H1 (cell line): Measurements from ENCODE around the gene CCNL2. TPM values are rescaled to one million over a fixed set of nuclear protein-coding genes. Genes with fewer than 3 reads are reported as not detected.

Experiments used
- CTCF ChIA-PET: fragments of 300-600 bp; sonication (Branson Sonifier 250); formaldehyde crosslinking; loops from one replicate; lab custom pipeline; 2021; ENCODE audit not compliant: partially characterized antibody; lab: Charles Lee
- POLR2A ChIA-PET: fragments of 300-600 bp; sonication (Branson Sonifier 250); formaldehyde crosslinking; loops from one replicate; lab custom pipeline; 2021; ENCODE audit warnings: inconsistent platforms; ENCODE audit not compliant: partially characterized antibody; lab: Charles Lee
- DNase-seq, 2 experiments: peaks; one replicate each; pipeline versions ENCODE4 v3.0.0 to v3.0.0-alpha.2; 2010 to 2022; ENCODE audit warnings: low spot score in 2 of 2, low read depth in 1 of 2, mixed read lengths in 1 of 2
- FAIRE-seq: peaks from 2 replicates; lab custom pipeline; 2011; peaks lifted over from hg19 to GRCh38; lab: Jason Lieb, UNC
- H2AFZ ChIP-seq: 2 replicates; pipeline ENCODE4 v1.8.1; 2012; ENCODE audit warnings: low read length, inconsistent platforms
- H2AK5ac ChIP-seq: 2 replicates; pipeline ENCODE4 v1.6.1; 2013; ENCODE audit warnings: low read depth, low read length
- H2BK120ac ChIP-seq: replicated peaks from 2 replicates; pipeline ENCODE3; 2013; ENCODE audit warnings: low read depth, low read length, inconsistent platforms
- H2BK12ac ChIP-seq: 2 replicates; pipeline ENCODE4 v1.6.1; 2013; ENCODE audit warnings: low read depth, low read length
- H2BK15ac ChIP-seq: 2 replicates; pipeline ENCODE4 v1.6.1; 2013; ENCODE audit warnings: low read length
- H2BK20ac ChIP-seq: 2 replicates; pipeline ENCODE4 v1.6.1; 2013; ENCODE audit warnings: low read length
- H2BK5ac ChIP-seq: 2 replicates; pipeline ENCODE4 v1.6.1; 2013; ENCODE audit warnings: low read depth, low read length
- H3K14ac ChIP-seq: 2 replicates; pipeline ENCODE4 v1.6.1; 2013; ENCODE audit warnings: inconsistent platforms; ENCODE audit not compliant: insufficient read length
- H3K18ac ChIP-seq: 2 replicates; pipeline ENCODE4 v1.6.1; 2013; ENCODE audit warnings: low read length; ENCODE audit errors: extremely low read depth
- H3K23ac ChIP-seq: 2 replicates; pipeline ENCODE4 v1.6.1; 2013; ENCODE audit warnings: inconsistent platforms; ENCODE audit not compliant: insufficient read length
- H3K23me2 ChIP-seq: 2 replicates; pipeline ENCODE4 v1.6.1; 2013; ENCODE audit warnings: low read depth, low read length
- H3K27ac ChIP-seq: 2 replicates; pipeline ENCODE4 v1.6.1; 2011; ENCODE audit warnings: low read depth, low read length, inconsistent platforms
- H3K27me3 ChIP-seq, 4 experiments: replicated peaks in 1 of 4; 1 replicate in 1 of 4; 2 replicates in 3 of 4; pipeline versions ENCODE4 v1.6.1 to v1.8.1; 2011 to 2013; ENCODE audit warnings: low read length in 3 of 4, mild to moderate bottlenecking in 3 of 4, inconsistent platforms in 2 of 4, mixed read lengths in 2 of 4, moderate library complexity in 1 of 4; ENCODE audit not compliant: control insufficient read depth in 3 of 4, insufficient read depth in 3 of 4; ENCODE audit errors: extremely low read depth in 1 of 4
- H3K36me3 ChIP-seq, 4 experiments: 2 replicates each; pipeline versions ENCODE4 v1.6.1 to v1.8.1; 2011 to 2013; ENCODE audit warnings: mild to moderate bottlenecking in 4 of 4, low read length in 3 of 4, moderate library complexity in 2 of 4, control low read depth in 1 of 4, inconsistent platforms in 1 of 4; ENCODE audit not compliant: insufficient read depth in 4 of 4, control insufficient read depth in 2 of 4
- H3K4ac ChIP-seq: replicated peaks from 2 replicates; pipeline ENCODE3; 2013; ENCODE audit warnings: low read length, low read depth, mixed read lengths, inconsistent platforms; ENCODE audit not compliant: insufficient read length
- H3K4me1 ChIP-seq, 4 experiments: replicated peaks in 1 of 4; 1 replicate in 1 of 4; 2 replicates in 3 of 4; pipeline versions ENCODE4 v1.6.1 to v1.8.1; 2011 to 2013; ENCODE audit warnings: low read length in 3 of 4, inconsistent platforms in 2 of 4, mixed read lengths in 1 of 4; ENCODE audit not compliant: insufficient read depth in 4 of 4, control insufficient read depth in 3 of 4
- H3K4me2 ChIP-seq, 2 experiments: 2 replicates each; pipeline versions ENCODE4 v1.6.1 to v1.8.1; 2011 to 2013; ENCODE audit warnings: low read depth in 2 of 2, low read length in 2 of 2, control low read depth in 1 of 2, inconsistent platforms in 1 of 2, mild to moderate bottlenecking in 1 of 2; ENCODE audit not compliant: insufficient read depth in 1 of 2
- H3K4me3 ChIP-seq, 4 experiments: fragments of 200-600, 300-600 bp in 1 of 4; sonication (generic), shearing (Covaris generic), sonication (Bioruptor Twin) in 1 of 4; 2 replicates each; pipeline versions ENCODE4 v1.5.1 to v1.8.1; 2011 to 2016; ENCODE audit warnings: low read length in 4 of 4, low read depth in 3 of 4, control low read depth in 2 of 4, inconsistent platforms in 2 of 4, mild to moderate bottlenecking in 2 of 4, mixed read lengths in 1 of 4, moderate library complexity in 1 of 4; ENCODE audit not compliant: insufficient read depth in 2 of 4; ENCODE audit errors: extremely low read depth in 1 of 4
- H3K56ac ChIP-seq: replicated peaks from 2 replicates; pipeline ENCODE3; 2013; ENCODE audit warnings: low read depth, mild to moderate bottlenecking, mixed read lengths, low read length, inconsistent platforms; ENCODE audit not compliant: insufficient read length
- H3K79me1 ChIP-seq: 2 replicates; pipeline ENCODE4 v1.6.1; 2013; ENCODE audit warnings: low read depth, low read length, control low read depth
- H3K79me2 ChIP-seq, 2 experiments: 2 replicates each; pipeline versions ENCODE4 v1.6.1 to v1.8.1; 2012 to 2013; ENCODE audit warnings: low read length in 2 of 2, mild to moderate bottlenecking in 2 of 2, inconsistent platforms in 1 of 2; ENCODE audit not compliant: insufficient read depth in 2 of 2, control insufficient read depth in 1 of 2
- H3K9ac ChIP-seq, 4 experiments: replicated peaks in 1 of 4; 1 replicate in 1 of 4; 2 replicates in 3 of 4; pipeline versions ENCODE4 v1.6.1 to v1.8.1; 2011 to 2013; ENCODE audit warnings: low read depth in 3 of 4, low read length in 3 of 4, control low read depth in 2 of 4, mild to moderate bottlenecking in 2 of 4, moderate library complexity in 2 of 4, inconsistent platforms in 1 of 4; ENCODE audit errors: extremely low read depth in 1 of 4
- H3K9me3 ChIP-seq, 2 experiments: 2 replicates each; pipeline versions ENCODE4 v1.6.1 to v1.8.1; 2012 to 2013; ENCODE audit warnings: mild to moderate bottlenecking in 2 of 2, moderate library complexity in 2 of 2, control low read depth in 1 of 2, inconsistent platforms in 1 of 2, low read depth in 1 of 2, low read length in 1 of 2, mixed read lengths in 1 of 2; ENCODE audit not compliant: insufficient read depth in 2 of 2
- H4K20me1 ChIP-seq, 2 experiments: replicated peaks in 1 of 2; 2 replicates each; pipeline versions ENCODE3 to v1.8.1; 2011 to 2013; ENCODE audit warnings: inconsistent platforms in 2 of 2, low read length in 2 of 2, mild to moderate bottlenecking in 1 of 2; ENCODE audit not compliant: insufficient read depth in 2 of 2, control insufficient read depth in 1 of 2
- H4K5ac ChIP-seq: 2 replicates; pipeline ENCODE4 v1.6.1; 2013; ENCODE audit warnings: low read length, low read depth, mixed read lengths, inconsistent platforms; ENCODE audit not compliant: insufficient read length
- H4K8ac ChIP-seq: 2 replicates; pipeline ENCODE4 v1.8.0; 2013; ENCODE audit warnings: mild to moderate bottlenecking, moderate library complexity, low read length, inconsistent platforms; ENCODE audit not compliant: insufficient read depth; ENCODE audit errors: extremely low read depth
- H4K91ac ChIP-seq: replicated peaks from 2 replicates; pipeline ENCODE3; 2013; ENCODE audit warnings: low read length, mixed read lengths, inconsistent platforms; ENCODE audit not compliant: insufficient read length
- EGR1 ChIP-seq: IDR thresholded peaks from 2 replicates; pipeline ENCODE4 v1.6.1; 2011; ENCODE audit warnings: low read depth, low read length, borderline replicate concordance
- RNF2 ChIP-seq: fragments of 200-900, 300-1000 bp; sonication (generic); IDR thresholded peaks from 2 replicates; pipeline ENCODE4 v1.7.1; 2016; ENCODE audit warnings: borderline replicate concordance, low read depth, mild to moderate bottlenecking, antibody characterized with exemption, low read length; ENCODE audit not compliant: poor library complexity, severe bottlenecking; ENCODE audit errors: missing control alignments
- SP2 ChIP-seq: IDR thresholded peaks from 2 replicates; pipeline ENCODE4 v1.6.1; 2012; ENCODE audit warnings: mild to moderate bottlenecking, low read length, inconsistent platforms
- TAF1 ChIP-seq: IDR thresholded peaks from 2 replicates; pipeline ENCODE4 v1.6.1; 2011; ENCODE audit warnings: mild to moderate bottlenecking, low read depth, low read length
- TEAD4 ChIP-seq: IDR thresholded peaks from 2 replicates; pipeline ENCODE4 v1.6.1; 2012; ENCODE audit warnings: low read depth, low read length, inconsistent platforms, mixed read lengths
- WGBS, 2 experiments: shearing (Covaris generic) in 1 of 2; methylation state at CpG; one replicate each; pipeline versions ENCODE4 v1.1.6 to v1.1.7; 2013 to 2015; ENCODE audit warnings: low lambda C conversion rate in 2 of 2, mixed read lengths in 2 of 2, inconsistent platforms in 1 of 2, low coverage in 1 of 2, missing lambda C conversion rate in 1 of 2; ENCODE audit not compliant: insufficient replicate concordance in 2 of 2, insufficient coverage in 1 of 2, insufficient read length in 1 of 2; ENCODE audit errors: extremely low coverage in 1 of 2, missing lambda C conversion rate in 1 of 2; 5-methylcytosine and 5-hydroxymethylcytosine counted together
- polyA plus RNA-seq, 7 experiments: library from polyadenylated mRNA; depleted of rRNA in 3 of 7; stranded (reverse) in 5 of 7; unstranded in 2 of 7; fragments of >200 nt in 5 of 7; fragments of 200-250 nt in 2 of 7; gene quantifications; 1 replicate in 5 of 7; 2 replicates in 1 of 7; 4 replicates in 1 of 7; pipeline versions ENCODE4 v1.2.1 to v1.2.3, GENCODE V29; 2011 to 2013; ENCODE audit warnings: missing spikeins in 2 of 7, mixed read lengths in 2 of 7
- total RNA-seq: library from RNA; stranded (reverse); fragmentation: NEBNext Ultra II Directional; extraction: Animal tissue kit (Norgen Biotek cat#: 25700); gene quantifications from 2 replicates; pipeline ENCODE4 v1.2.1, GENCODE V29; 2021

Gene CCNL2
- total and polyA plus RNA-seq, 2 of the 8 experiments (the other 6 are each of a cell fraction or from before 2014, with no cell fraction given), result 79.8 to 120 TPM

GRCh38 chr1:1440262-1441001, 41.3 kb upstream of the CCNL2 start:
- H3K23ac ChIP-seq, result no peak overlapping the region
- no peak overlapping the region for H2BK15ac ChIP-seq
- H3K79me2 ChIP-seq, result peaks cover 0 to 8% of the 10 kb centered on the region in 2 experiments; a peak in 1 of 4 replicates
- H3K79me1 ChIP-seq, result no peaks in the 10 kb centered on the region
- H4K8ac ChIP-seq, result peak overlapping the region; percentile 71; the same call in 1 of the 2 replicates
- no peak overlapping the region for H3K56ac ChIP-seq
- ChIA-PET POLR2A (interaction anchor here (0.6 to 22.9 kb wide), 11 partner anchors 8 to 115 kb away, joined by 3 to 515 read pairs (median 3); partner anchors contain the start of genes AURKAIP1, CCNL2 and MRPL20), CTCF (interaction anchor here (0.7 to 4.3 kb wide), 24 partner anchors 10 to 182 kb away, joined by 3 to 36 read pairs (median 5); partner anchors contain the start of genes CCNL2 and MRPL20)
- WGBS, 2 experiments, result 92% methylated on average over 26 of the region's 26 CpGs; no CpG with 5 or more reads in 1 of the 2 experiments
- peaks cover 4 to 7% of the 10 kb centered on the region in 2 experiments for H4K20me1 ChIP-seq
- FAIRE-seq (no peak), DNase-seq (no peak)
- no peak overlapping the region for H2BK20ac ChIP-seq
- H3K4ac ChIP-seq, result no peak overlapping the region
- no peaks in the 10 kb centered on the region for H3K9me3 ChIP-seq
- no peak overlapping the region for H3K4me3 ChIP-seq
- H3K27me3 ChIP-seq, result peaks cover 0 to 3% (median 0%) of the 10 kb centered on the region in 4 experiments; a peak in 2 of 7 replicates
- H3K4me1 ChIP-seq, result peaks cover 0 to 7% (median 5%) of the 10 kb centered on the region in 4 experiments; a peak in 5 of 7 replicates
- TF ChIP-seq EGR1, result no peak
- no peak for TF ChIP-seq TAF1
- peak; percentile 42; the same call in 1 of the 2 replicates for TF ChIP-seq TEAD4
- TF ChIP-seq SP2, result no peak
- no peak for TF ChIP-seq RNF2
- no peak overlapping the region for H4K91ac ChIP-seq
- H3K4me2 ChIP-seq, result no peak overlapping the region
- no peak overlapping the region for H2AFZ ChIP-seq
- no peak overlapping the region; the same call in 1 of the 2 replicates for H2AK5ac ChIP-seq
- H3K27ac ChIP-seq, result no peak overlapping the region
- no peak overlapping the region for H3K14ac ChIP-seq
- no peak overlapping the region for H2BK5ac ChIP-seq
- H3K23me2 ChIP-seq, result peaks cover 6% of the 10 kb centered on the region; the same call in 1 of the 2 replicates
- H3K18ac ChIP-seq, result no peak overlapping the region
- H2BK120ac ChIP-seq, result no peak overlapping the region
- no peak overlapping the region for H3K9ac ChIP-seq
- 0 out of 2 replicates have a peak overlapping the region, but pooled peaks have one; percentile 27 for H2BK12ac ChIP-seq
- peaks cover 0 to 7% (median 0%) of the 10 kb centered on the region in 4 experiments; a peak in 1 of 8 replicates for H3K36me3 ChIP-seq
- H4K5ac ChIP-seq, result no peak overlapping the region
